ENCODE data around the gene FCER1A.

The FCER1A gene

DNA sequence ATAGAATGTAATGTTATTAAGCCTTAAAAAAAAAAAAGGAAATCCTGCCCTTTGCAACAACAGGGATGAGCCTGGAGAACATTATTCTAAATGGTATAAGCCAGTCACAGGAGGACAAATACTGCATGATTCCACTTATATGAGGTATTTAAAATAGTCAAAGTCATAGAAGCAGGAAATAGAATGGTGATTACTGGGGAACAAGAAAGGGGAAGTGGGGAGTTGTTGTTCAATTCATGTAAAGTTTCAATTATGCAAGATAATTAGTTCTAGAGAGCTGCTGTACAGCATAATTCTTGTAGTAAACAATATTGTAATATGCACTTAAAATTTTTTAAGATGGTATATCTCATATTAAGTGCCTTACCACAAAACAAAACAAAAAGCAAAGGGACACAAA lies 13.2 kb downstream of the FCER1A start:
- no peak for DNase-seq (ENCODE audit: low read depth)
- no peak overlapping the region for H3K4me3 ChIP-seq (ENCODE audit: low read depth, low read length)
- TF ChIP-seq, protein P1, sequence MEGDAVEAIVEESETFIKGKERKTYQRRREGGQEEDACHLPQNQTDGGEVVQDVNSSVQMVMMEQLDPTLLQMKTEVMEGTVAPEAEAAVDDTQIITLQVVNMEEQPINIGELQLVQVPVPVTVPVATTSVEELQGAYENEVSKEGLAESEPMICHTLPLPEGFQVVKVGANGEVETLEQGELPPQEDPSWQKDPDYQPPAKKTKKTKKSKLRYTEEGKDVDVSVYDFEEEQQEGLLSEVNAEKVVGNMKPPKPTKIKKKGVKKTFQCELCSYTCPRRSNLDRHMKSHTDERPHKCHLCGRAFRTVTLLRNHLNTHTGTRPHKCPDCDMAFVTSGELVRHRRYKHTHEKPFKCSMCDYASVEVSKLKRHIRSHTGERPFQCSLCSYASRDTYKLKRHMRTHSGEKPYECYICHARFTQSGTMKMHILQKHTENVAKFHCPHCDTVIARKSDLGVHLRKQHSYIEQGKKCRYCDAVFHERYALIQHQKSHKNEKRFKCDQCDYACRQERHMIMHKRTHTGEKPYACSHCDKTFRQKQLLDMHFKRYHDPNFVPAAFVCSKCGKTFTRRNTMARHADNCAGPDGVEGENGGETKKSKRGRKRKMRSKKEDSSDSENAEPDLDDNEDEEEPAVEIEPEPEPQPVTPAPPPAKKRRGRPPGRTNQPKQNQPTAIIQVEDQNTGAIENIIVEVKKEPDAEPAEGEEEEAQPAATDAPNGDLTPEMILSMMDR (conservative IDR thresholded peaks at IDR 0.05; ENCODE audit: low read depth, low read length), result no peak

DNA sequence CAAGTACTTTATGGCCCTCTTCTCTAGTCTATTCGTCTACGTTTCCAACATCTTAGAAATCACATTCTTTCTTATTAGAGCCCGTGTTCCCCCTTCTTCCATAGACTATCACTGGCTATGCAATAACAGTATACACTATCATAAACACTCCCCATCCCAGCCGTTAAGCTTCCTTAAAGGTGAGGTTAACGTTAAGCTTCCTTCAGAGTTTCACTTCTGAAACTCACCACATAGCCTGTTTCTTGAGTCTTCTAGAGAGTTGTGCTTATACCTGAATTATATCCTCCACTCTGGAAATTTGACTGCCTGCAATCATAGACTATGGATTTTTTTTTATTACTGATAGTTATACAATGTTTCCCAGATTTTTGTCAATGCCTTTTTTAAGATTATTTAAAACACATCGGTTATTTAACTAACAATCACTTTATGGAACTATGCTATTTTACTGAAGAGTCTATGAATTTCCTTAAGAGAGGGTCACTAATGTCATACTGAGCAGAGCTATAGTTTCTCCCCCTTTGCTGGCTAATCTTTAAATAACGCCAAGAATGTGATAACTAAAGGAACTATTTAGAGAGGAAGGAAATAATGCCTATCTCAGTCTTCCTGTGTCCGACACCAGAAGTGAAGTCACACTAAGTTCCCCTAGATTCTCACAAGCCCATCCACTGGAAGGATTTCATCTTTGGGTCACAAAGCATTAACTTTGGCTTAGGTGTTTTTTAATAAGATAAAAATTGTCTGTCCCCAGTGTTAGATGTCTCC lies 16.8 kb downstream of the FCER1A start:
- DNase-seq (ENCODE audit: low read depth), result no peak
- H3K4me3 ChIP-seq (ENCODE audit: low read depth, low read length), result no peak overlapping the region
- TF ChIP-seq, protein P1 (conservative IDR thresholded peaks at IDR 0.05; ENCODE audit: low read depth, low read length), result no peak

- TF ChIP-seq, protein P1 (conservative IDR thresholded peaks at IDR 0.05; ENCODE audit: low read depth, low read length), result no peak
- DNase-seq (ENCODE audit: low read depth), result no peak
- no peak overlapping the region for H3K4me3 ChIP-seq (ENCODE audit: low read depth, low read length)
These were observed 32.7 kb downstream of the FCER1A start for GRCh38 chr1:159334797-159335196.

DNA sequence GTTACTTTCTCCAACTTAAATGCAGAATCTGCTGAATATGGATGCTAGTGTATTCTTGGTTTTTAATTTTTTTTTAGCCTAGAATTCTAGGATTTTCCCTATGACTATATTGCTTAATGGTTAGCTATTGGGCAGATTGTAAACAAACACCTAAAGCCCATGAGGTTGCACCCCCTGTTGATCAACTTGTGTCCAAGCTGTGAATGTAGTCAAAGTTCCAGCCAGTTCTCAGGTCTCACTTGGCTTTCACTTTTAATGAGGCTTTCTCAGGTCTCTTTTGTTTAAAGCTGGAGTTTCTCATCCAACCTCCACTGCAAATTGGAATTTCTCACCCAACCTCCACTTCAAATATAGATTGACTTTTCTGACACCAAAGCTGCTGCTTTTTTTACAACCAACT lies 35.9 kb downstream of the FCER1A start:
- no peak for DNase-seq (ENCODE audit: low read depth)
- no peak overlapping the region for H3K4me3 ChIP-seq (ENCODE audit: low read depth, low read length)
- TF ChIP-seq, protein P1 (conservative IDR thresholded peaks at IDR 0.05; ENCODE audit: low read depth, low read length), result no peak

GRCh38 chr1:159339536-159339935 lies 37.4 kb downstream of the FCER1A start:
- H3K4me3 ChIP-seq (ENCODE audit: low read depth, low read length), result no peak overlapping the region
- TF ChIP-seq, protein P1 (conservative IDR thresholded peaks at IDR 0.05; ENCODE audit: low read depth, low read length), result no peak
- DNase-seq (ENCODE audit: low read depth), result peak; percentile 1

GRCh38 chr1:159341736-159342135 lies 39.6 kb downstream of the FCER1A start:
- peak; percentile 0 for DNase-seq (ENCODE audit: low read depth)
- TF ChIP-seq, protein P1 (conservative IDR thresholded peaks at IDR 0.05; ENCODE audit: low read depth, low read length), result no peak
- H3K4me3 ChIP-seq (ENCODE audit: low read depth, low read length), result no peak overlapping the region
